Loucy (cell line): Measurements from ENCODE around the gene HADH.

Experiments used
- H2AFZ ChIP-seq: fragments of 200-600 bp; sonication (generic); 2 replicates; pipeline ENCODE4 v1.6.0; 2016; ENCODE audit warnings: antibody characterized with exemption, mild to moderate bottlenecking, low read length, moderate library complexity
- H3F3A ChIP-seq: fragments of 200-600 bp; 2 replicates; pipeline ENCODE4 v1.6.0; 2016; ENCODE audit warnings: antibody characterized with exemption, low read depth, mild to moderate bottlenecking
- H3K27me3 ChIP-seq: fragments of 200-600 bp; sonication (generic); 2 replicates; pipeline ENCODE4 v1.6.1; 2014; ENCODE audit warnings: low read length, mild to moderate bottlenecking; ENCODE audit not compliant: insufficient read depth, poor library complexity, severe bottlenecking
- H3K36me3 ChIP-seq: fragments of 200-600 bp; sonication (generic); 2 replicates; pipeline ENCODE4 v1.6.1; 2016; ENCODE audit warnings: low read length; ENCODE audit not compliant: insufficient read depth
- H3K4me1 ChIP-seq: fragments of 200-600 bp; sonication (generic); 2 replicates; pipeline ENCODE4 v1.5.1; 2014; ENCODE audit warnings: low read length, mild to moderate bottlenecking; ENCODE audit not compliant: insufficient read depth, poor library complexity, severe bottlenecking
- H3K4me2 ChIP-seq: fragments of 200-600 bp; sonication (generic); 2 replicates; pipeline ENCODE4 v1.6.0; 2014; ENCODE audit warnings: antibody characterized with exemption, low read length, low read depth, mild to moderate bottlenecking; ENCODE audit not compliant: poor library complexity, severe bottlenecking
- H3K4me3 ChIP-seq: fragments of 200-600 bp; sonication (generic); 2 replicates; pipeline ENCODE4 v1.5.1; 2014; ENCODE audit warnings: low read length, mild to moderate bottlenecking, mixed read lengths; ENCODE audit not compliant: poor library complexity, severe bottlenecking
- H3K79me2 ChIP-seq: fragments of 200-600 bp; sonication (generic); 2 replicates; pipeline ENCODE4 v1.6.1; 2014; ENCODE audit warnings: low read length; ENCODE audit not compliant: insufficient read depth
- H3K9ac ChIP-seq: fragments of 200-600 bp; sonication (generic); 2 replicates; pipeline ENCODE4 v1.6.0; 2014; ENCODE audit warnings: mild to moderate bottlenecking, low read depth, low read length, moderate library complexity; ENCODE audit not compliant: poor library complexity, severe bottlenecking
- H3K9me2 ChIP-seq: fragments of 200-600 bp; sonication (generic); replicated peaks from 2 replicates; pipeline ENCODE4 v1.6.1; 2016; ENCODE audit warnings: low read depth, low read length, mixed read lengths
- H3K9me3 ChIP-seq: fragments of 200-600 bp; sonication (generic); 2 replicates; pipeline ENCODE4 v1.6.1; 2014; ENCODE audit warnings: mild to moderate bottlenecking, antibody characterized with exemption, low read length, low read depth; ENCODE audit not compliant: insufficient read depth
- H4K20me1 ChIP-seq: fragments of 200-600 bp; sonication (generic); 2 replicates; pipeline ENCODE4 v1.6.0; 2014; ENCODE audit warnings: antibody characterized with exemption, low read length, mild to moderate bottlenecking; ENCODE audit not compliant: insufficient read depth, poor library complexity, severe bottlenecking
- CTCF ChIP-seq: fragments of 200-600 bp; sonication (generic); conservative IDR thresholded peaks from 2 replicates; pipeline ENCODE4 v1.5.1; 2014; ENCODE audit warnings: mild to moderate bottlenecking, antibody characterized with exemption, low read length
- EZH2phosphoT487 ChIP-seq: fragments of 200-600 bp; IDR thresholded peaks from 2 replicates; pipeline ENCODE4 v1.6.1; 2018; ENCODE audit warnings: antibody characterized with exemption, mild to moderate bottlenecking, moderate library complexity, borderline replicate concordance

HADH gene

GRCh38 chr4:108024878-108025165 is 35.1 kb downstream of the HADH start:
- H3K9me2 ChIP-seq, result no peaks in the 10 kb centered on the region
- no peaks in the 10 kb centered on the region for H3K79me2 ChIP-seq
- no peaks in the 10 kb centered on the region for H3F3A ChIP-seq
- H2AFZ ChIP-seq, result no peak overlapping the region
- peaks cover 65% of the 10 kb centered on the region; the same call in 1 of the 2 replicates for H3K36me3 ChIP-seq
- H3K4me2 ChIP-seq, result no peak overlapping the region
- H3K9me3 ChIP-seq, result no peaks in the 10 kb centered on the region
- peaks cover 5% of the 10 kb centered on the region for H3K4me1 ChIP-seq
- H3K9ac ChIP-seq, result no peak overlapping the region
- H3K4me3 ChIP-seq, result no peak overlapping the region
- no peaks in the 10 kb centered on the region for H3K27me3 ChIP-seq
- H4K20me1 ChIP-seq, result no peaks in the 10 kb centered on the region
- no peak for TF ChIP-seq EZH2phosphoT487
- no peak for TF ChIP-seq CTCF

- Histone ChIP-seq H4K20me1 (no peaks in the 10 kb centered on the region), H2AFZ (no peak overlapping the region), H3K4me3 (no peak overlapping the region), H3K9me3 (no peaks in the 10 kb centered on the region), H3K27me3 (no peaks in the 10 kb centered on the region), H3K9ac (no peak overlapping the region), H3K4me2 (no peak overlapping the region), H3K79me2 (no peaks in the 10 kb centered on the region), H3K36me3 (peaks cover 52% of the 10 kb centered on the region; the same call in 1 of the 2 replicates), H3K9me2 (no peaks in the 10 kb centered on the region), H3F3A (no peaks in the 10 kb centered on the region), H3K4me1 (peaks cover 15% of the 10 kb centered on the region)
- TF ChIP-seq EZH2phosphoT487 (no peak), CTCF (no peak)
Observed at GRCh38 chr4:108029016-108029720, 39.5 kb downstream of the HADH start.

GRCh38 chr4:108029731-108030130 is 40.0 kb downstream of the HADH start:
- TF ChIP-seq CTCF (no peak), EZH2phosphoT487 (no peak)
- no peak overlapping the region for H3K4me2 ChIP-seq
- peaks cover 15% of the 10 kb centered on the region for H3K4me1 ChIP-seq
- peaks cover 51% of the 10 kb centered on the region; the same call in 1 of the 2 replicates for H3K36me3 ChIP-seq
- no peak overlapping the region for H2AFZ ChIP-seq
- no peaks in the 10 kb centered on the region for H4K20me1 ChIP-seq
- no peak overlapping the region for H3K9ac ChIP-seq
- no peak overlapping the region for H3K4me3 ChIP-seq
- no peaks in the 10 kb centered on the region for H3K9me3 ChIP-seq
- no peaks in the 10 kb centered on the region for H3F3A ChIP-seq
- H3K27me3 ChIP-seq, result no peaks in the 10 kb centered on the region
- no peaks in the 10 kb centered on the region for H3K9me2 ChIP-seq
- no peaks in the 10 kb centered on the region for H3K79me2 ChIP-seq
